Pancreas (tissue), 10 donors: ENCODE results near the gene TNIK. TPM values are rescaled to one million over a fixed set of nuclear protein-coding genes. Genes with fewer than 3 reads are reported as not detected.

Source experiments
- ATAC-seq, 4 donors: fragments of 200-7000 bp; cut with Tn5 transposase; one replicate each; pipeline versions ENCODE4 v1.8.0 to v1.9.1; 2020; ENCODE audit warnings: mild to moderate bottlenecking in 4 of 4, moderate library complexity in 4 of 4
- DNase-seq, 6 donors: peaks; one replicate each; pipeline ENCODE4 v3.0.0-alpha.2; 2020
- FAIRE-seq: peaks from 2 replicates; lab custom pipeline; 2012; peaks lifted over from hg19 to GRCh38; lab: Jason Lieb, UNC
- H3K27ac ChIP-seq, 4 donors: fragments of 200-600 bp; sonication (generic); 1 replicate in 3 of 4; 2 replicates in 1 of 4; pipeline versions ENCODE4 v1.5.0 to v1.8.0; 2020
- H3K27me3 ChIP-seq, 4 donors: fragments of 200-600 bp; one replicate each; pipeline ENCODE4 v1.8.0; 2021
- H3K36me3 ChIP-seq, 3 donors: fragments of 200-600 bp; sonication (generic) in 1 of 3; one replicate each; pipeline versions ENCODE4 v1.5.0 to v1.8.0; 2020 to 2021
- H3K4me1 ChIP-seq, 3 donors: fragments of 200-600 bp; one replicate each; pipeline ENCODE4 v1.8.0; 2021
- H3K4me3 ChIP-seq, 4 donors: fragments of 200-600 bp; sonication (generic) in 2 of 4; one replicate each; pipeline versions ENCODE4 v1.5.0 to v1.8.0; 2020 to 2021
- H3K9me3 ChIP-seq, 4 donors: fragments of 200-600 bp; one replicate each; pipeline ENCODE4 v1.8.0; 2021
- CTCF ChIP-seq, 4 donors: fragments of 200-600 bp; sonication (generic) in 3 of 4; IDR thresholded peaks; one replicate each; pipeline versions ENCODE4 v1.5.0 to v1.8.0; 2021; ENCODE audit warnings: antibody characterized with exemption in 4 of 4
- WGBS, 2 donors: extraction: QIAGEN DNeasy Blood & Tissue Kit; methylation state at CpG; one replicate each; pipeline ENCODE4 v1.1.7; 2013; 5-methylcytosine and 5-hydroxymethylcytosine counted together
- intact Hi-C, 3 donors: fragments of 100-400 bp; cut with DNase I; formaldehyde crosslinking; loops; one replicate each; pipeline versions ENCODE4 v1.11.1 to v1.14.2; 2022
- polyA plus RNA-seq, 2 donors: library from polyadenylated mRNA; stranded (reverse); fragments of 200-250 nt; gene quantifications; one replicate each; pipeline ENCODE4 v1.2.3, GENCODE V29; 2013
- total RNA-seq, 6 donors: library from RNA; stranded (reverse); fragmentation: NEBNext Ultra II Directional in 4 of 6; extraction: Animal tissue kit (Norgen Biotek cat#: 25700) in 4 of 6; gene quantifications; one replicate each; pipeline versions ENCODE4 v1.2.1 to v1.2.4, GENCODE V29; 2021 to 2023
- donor health status: healthy with polysubstance abuse.
- donor health status: DM: no; HTN: no; CAD: no; lungs with moderate emphysema.
- donor health status: DM: no; HTN: no; CAD: no.
- donor health status: control.
- donor health status: control.
- donor health status: Bipolar disorder and iron deficiency.
- donor health status: DM: yes; HTN: yes; CAD: no.
- donor health status: DM: no; HTN: no; CAD: no.
- donor health status: DM: no; HTN: no; CAD: no.
- donor health status: DM: yes; HTN: yes; CAD: no.

TNIK gene
- total and polyA plus RNA-seq, 8 donors, result 3.5 to 13.6 (median 5.8) TPM

- no peak for TF ChIP-seq CTCF (IDR thresholded peaks at IDR 0.05)
- no peak for DNase-seq
- 90 to 100% methylated on average over 3 of the region's 3 CpGs for WGBS, 2 donors
- Histone ChIP-seq H3K36me3 (no peaks in the 10 kb centered on the region), H3K4me1 (peaks cover 0 to 12% (median 7%) of the 10 kb centered on the region in 3 donors), H3K27me3 (no peaks in the 10 kb centered on the region), H3K9me3 (no peaks in the 10 kb centered on the region), H3K4me3 (no peak overlapping the region), H3K27ac (no peak overlapping the region)
- no peak for FAIRE-seq
- intact Hi-C loops, result loop anchor here in 1 of 3 donors (10.0 kb wide), 1 partner anchor 399 kb away; no protein-coding TSS in a partner anchor
- ATAC-seq, result no peak
These were observed 294.7 kb downstream of the TNIK start for GRCh38 chr3:171165499-171165921.

- Histone ChIP-seq H3K4me3 (no peak overlapping the region), H3K27ac (no peak overlapping the region), H3K36me3 (no peaks in the 10 kb centered on the region), H3K27me3 (no peaks in the 10 kb centered on the region), H3K4me1 (no peaks in the 10 kb centered on the region), H3K9me3 (no peaks in the 10 kb centered on the region)
- no peak for DNase-seq
- ATAC-seq, result no peak
- no peak for FAIRE-seq
- intact Hi-C loops, result loop anchor here in 1 of 3 donors (10.0 kb wide), 1 partner anchor 401 kb away; no protein-coding TSS in a partner anchor
- TF ChIP-seq CTCF (IDR thresholded peaks at IDR 0.05), result no peak
These were observed 296.1 kb downstream of the TNIK start for GRCh38 chr3:171164067-171164465.

GRCh38 chr3:171163101-171164066 lies 296.8 kb downstream of the TNIK start:
- H3K27ac ChIP-seq, result no peak overlapping the region
- FAIRE-seq (no peak), ATAC-seq (peak in 2 of 4 donors; percentile 52 to 64), DNase-seq (no peak)
- H3K4me1 ChIP-seq, result no peaks in the 10 kb centered on the region
- peak in 3 of 4 donors; percentile 32 to 35 (median 34) for TF ChIP-seq CTCF (IDR thresholded peaks at IDR 0.05)
- H3K4me3 ChIP-seq, result no peak overlapping the region
- no peaks in the 10 kb centered on the region for H3K27me3 ChIP-seq
- H3K9me3 ChIP-seq, result no peaks in the 10 kb centered on the region
- intact Hi-C loops, result loop anchor here in 1 of 3 donors (10.0 kb wide), 1 partner anchor 401 kb away; no protein-coding TSS in a partner anchor
- no peaks in the 10 kb centered on the region for H3K36me3 ChIP-seq

GRCh38 chr3:171160325-171160724 lies 299.9 kb downstream of the TNIK start:
- H3K4me1 ChIP-seq, result no peaks in the 10 kb centered on the region
- no peak for DNase-seq
- H3K9me3 ChIP-seq, result no peaks in the 10 kb centered on the region
- no peaks in the 10 kb centered on the region for H3K36me3 ChIP-seq
- ATAC-seq, result no peak
- intact Hi-C loops, result loop anchor here in 1 of 3 donors (10.0 kb wide), 1 partner anchor 404 kb away; no protein-coding TSS in a partner anchor
- FAIRE-seq, result no peak
- 77 to 83% methylated on average over 1 of the region's 1 CpG for WGBS, 2 donors
- TF ChIP-seq CTCF (IDR thresholded peaks at IDR 0.05), result no peak
- H3K27ac ChIP-seq, result no peak overlapping the region
- H3K27me3 ChIP-seq, result no peaks in the 10 kb centered on the region
- no peak overlapping the region for H3K4me3 ChIP-seq
